K562 (cell line): Measurements from ENCODE around the gene HAPLN3. TPM values are rescaled to one million over a fixed set of nuclear protein-coding genes. Genes with fewer than 3 reads are reported as not detected.

Experiments
- BCL6 ChIP-seq: fragments of 250-450 bp; sonication (Bioruptor Pico); IDR thresholded peaks from 2 replicates; pipeline ENCODE4 v1.4.0; 2020
- GABPB2 ChIP-seq: fragments of 250-450 bp; sonication (Bioruptor Pico); conservative IDR thresholded peaks from 2 replicates; pipeline ENCODE4 v1.5.1; 2021; ENCODE audit warnings: mild to moderate bottlenecking
- GTF2A2 ChIP-seq: IDR thresholded peaks from 2 replicates; pipeline ENCODE4 v1.6.1; 2016; ENCODE audit warnings: mild to moderate bottlenecking, missing genetic modification characterization, missing compliant biosample characterization
- HDAC8 ChIP-seq: fragments of 450-650 bp; IDR thresholded peaks from 2 replicates; pipeline ENCODE4 v1.6.1; 2016; ENCODE audit warnings: mild to moderate bottlenecking, missing genetic modification characterization, moderate library complexity, missing compliant biosample characterization
- HSF4 ChIP-seq: fragments of 250-450 bp; sonication (Bioruptor Pico); IDR thresholded peaks from 2 replicates; pipeline ENCODE4 v2.1.2; 2022; ENCODE audit warnings: mild to moderate bottlenecking, moderate library complexity, borderline replicate concordance
- KLF13 ChIP-seq: fragments of 450-650 bp; IDR thresholded peaks from 2 replicates; pipeline ENCODE4 v1.6.1; 2016; ENCODE audit warnings: missing genetic modification characterization, low read depth, mild to moderate bottlenecking, missing compliant biosample characterization, moderate library complexity, borderline replicate concordance
- KLF6 ChIP-seq: fragments of 250-450 bp; sonication (Bioruptor Pico); IDR thresholded peaks from 2 replicates; pipeline ENCODE4 v1.4.0; 2020; ENCODE audit warnings: mild to moderate bottlenecking, moderate library complexity, borderline replicate concordance
- L3MBTL2 ChIP-seq: fragments of 450-650 bp; IDR thresholded peaks from 2 replicates; pipeline ENCODE4 v1.6.1; 2016; ENCODE audit warnings: mild to moderate bottlenecking, moderate library complexity
- MAFF ChIP-seq: IDR thresholded peaks from 2 replicates; pipeline ENCODE4 v1.6.1; 2012; ENCODE audit warnings: low read length, improper control_type of control experiment
- MAZ ChIP-seq, 2 experiments: fragments of 450-650 bp in 1 of 2; sonication (generic) in 1 of 2; formaldehyde crosslinking; IDR thresholded peaks in 1 of 2; conservative IDR thresholded peaks in 1 of 2; 2 replicates each; pipeline versions ENCODE4 v1.4.0 to v1.5.0; 2020; ENCODE audit warnings: mild to moderate bottlenecking in 1 of 2, missing genetic modification reagents in 1 of 2
- MEF2A ChIP-seq: IDR thresholded peaks from 2 replicates; pipeline ENCODE4 v1.6.1; 2011; ENCODE audit warnings: low read depth, mild to moderate bottlenecking, low read length, moderate library complexity; ENCODE audit not compliant: control insufficient read depth
- PHF21A ChIP-seq: fragments of 450-650 bp; IDR thresholded peaks from 2 replicates; pipeline ENCODE4 v1.6.1; 2017; ENCODE audit warnings: low read depth, borderline replicate concordance
- POLR2H ChIP-seq: IDR thresholded peaks from 2 replicates; pipeline ENCODE4 v1.6.1; 2016; ENCODE audit warnings: missing genetic modification characterization, low read depth, mild to moderate bottlenecking, control low read depth, missing compliant biosample characterization, moderate library complexity
- PTTG1 ChIP-seq: fragments of 450-650 bp; IDR thresholded peaks from 2 replicates; pipeline ENCODE4 v1.6.1; 2016; ENCODE audit warnings: low read depth, mild to moderate bottlenecking, missing genetic modification characterization, missing compliant biosample characterization
- TAF7 ChIP-seq: fragments of 450-650 bp; IDR thresholded peaks from 2 replicates; pipeline ENCODE4 v1.6.1; 2016; ENCODE audit warnings: missing genetic modification characterization, missing compliant biosample characterization
- ZNF217 ChIP-seq: sonication (generic); formaldehyde crosslinking; IDR thresholded peaks from 2 replicates; pipeline ENCODE4 v1.8.0; 2022; ENCODE audit warnings: mild to moderate bottlenecking, missing genetic modification reagents
- ZNF239 ChIP-seq: fragments of 250-450 bp; sonication (Bioruptor Pico); IDR thresholded peaks from 2 replicates; pipeline ENCODE4 v1.4.0; 2020; ENCODE audit warnings: mild to moderate bottlenecking
- ZNF57 ChIP-seq: fragments of 450-650 bp; formaldehyde crosslinking; IDR thresholded peaks from 2 replicates; pipeline ENCODE4 v1.4.0; 2020; ENCODE audit warnings: mild to moderate bottlenecking, moderate library complexity
- polyA plus RNA-seq, 8 experiments: library from polyadenylated mRNA; depleted of rRNA in 4 of 8; stranded (reverse) in 5 of 8; unstranded in 3 of 8; fragments of >200 nt; fragmentation: Nextera tagmentation in 2 of 8; fragmentation: Illumina TruSeq in 1 of 8; extraction: Ambion mirVana in 2 of 8; extraction: Trizol in 1 of 8; gene quantifications; 2 replicates each; pipeline versions ENCODE4 v1.2.1 to v1.2.3, GENCODE V29; 2011 to 2014; ENCODE audit warnings: inconsistent platforms in 1 of 8, missing spikeins in 1 of 8
- total RNA-seq, 7 experiments: library from RNA; depleted of rRNA in 6 of 7; stranded (reverse); fragments of >200 nt in 6 of 7; fragmentation: Illumina TruSeq in 2 of 7; extraction: Trizol in 2 of 7; gene quantifications; 2 replicates each; pipeline versions ENCODE4 v1.2.1 to v1.2.3, GENCODE V29; 2011 to 2021; ENCODE audit warnings: low replicate concordance in 1 of 7
- TF ChIP-seq, protein P1 (sequence below): fragments of 250-450 bp; sonication (Bioruptor Pico); IDR thresholded peaks from 2 replicates; pipeline ENCODE4 v1.9.0; 2021; ENCODE audit warnings: mild to moderate bottlenecking, inconsistent platforms
- TF ChIP-seq, protein P2 (sequence below): fragments of 450-650 bp; conservative IDR thresholded peaks from 2 replicates; pipeline ENCODE4 v1.6.1; 2016; ENCODE audit warnings: missing genetic modification characterization, low read depth, mild to moderate bottlenecking, control low read depth, missing compliant biosample characterization
- TF ChIP-seq, protein P3 (sequence below), 2 experiments: fragments of 450-650 bp in 1 of 2; IDR thresholded peaks; 2 replicates each; pipeline ENCODE4 v1.6.1; 2011 to 2017; ENCODE audit warnings: low read depth in 2 of 2, antibody characterized with exemption in 1 of 2, borderline replicate concordance in 1 of 2, low read length in 1 of 2, mild to moderate bottlenecking in 1 of 2, mixed read lengths in 1 of 2; ENCODE audit not compliant: control insufficient read depth in 1 of 2

The HAPLN3 gene
- total and polyA plus RNA-seq, 9 of the 15 experiments (the other 6 are each of a cell fraction or from before 2014, with no cell fraction given), result 0.04 to 2.4 (median 0.65) TPM

DNA sequence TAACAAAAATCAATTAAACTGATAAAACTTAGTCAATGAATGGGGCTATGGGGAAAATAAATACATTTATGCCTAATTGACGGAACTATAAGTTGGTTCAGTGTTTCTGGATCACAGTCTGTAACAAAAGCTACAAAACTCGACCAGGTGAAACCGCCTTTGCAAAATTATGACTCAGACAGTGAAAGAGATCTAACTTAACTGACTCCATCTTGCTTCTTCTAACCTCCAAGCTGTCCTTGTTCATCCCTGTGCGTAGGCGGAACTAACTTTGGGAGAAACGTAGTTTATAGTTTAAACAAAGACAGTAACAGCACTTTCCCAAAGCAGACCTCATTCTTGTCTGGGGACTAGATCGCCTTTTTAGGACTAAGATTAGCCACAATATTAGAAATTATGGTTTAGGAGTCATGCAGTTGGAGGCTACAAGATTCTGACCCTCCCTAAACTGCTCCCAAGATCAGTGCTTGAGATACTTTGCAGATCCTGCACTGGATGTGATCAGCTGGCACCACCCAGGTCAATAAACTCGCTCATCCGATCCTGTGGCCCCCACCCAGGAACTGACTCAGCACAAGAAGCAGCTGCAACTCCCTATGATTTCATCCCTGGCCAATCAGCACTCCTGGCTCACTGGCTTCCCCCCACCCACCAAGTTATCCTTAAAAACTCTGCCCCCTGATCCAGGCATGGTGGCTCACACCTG lies 25.0 kb upstream of the HAPLN3 start (continued):
- TF ChIP-seq, protein P1, sequence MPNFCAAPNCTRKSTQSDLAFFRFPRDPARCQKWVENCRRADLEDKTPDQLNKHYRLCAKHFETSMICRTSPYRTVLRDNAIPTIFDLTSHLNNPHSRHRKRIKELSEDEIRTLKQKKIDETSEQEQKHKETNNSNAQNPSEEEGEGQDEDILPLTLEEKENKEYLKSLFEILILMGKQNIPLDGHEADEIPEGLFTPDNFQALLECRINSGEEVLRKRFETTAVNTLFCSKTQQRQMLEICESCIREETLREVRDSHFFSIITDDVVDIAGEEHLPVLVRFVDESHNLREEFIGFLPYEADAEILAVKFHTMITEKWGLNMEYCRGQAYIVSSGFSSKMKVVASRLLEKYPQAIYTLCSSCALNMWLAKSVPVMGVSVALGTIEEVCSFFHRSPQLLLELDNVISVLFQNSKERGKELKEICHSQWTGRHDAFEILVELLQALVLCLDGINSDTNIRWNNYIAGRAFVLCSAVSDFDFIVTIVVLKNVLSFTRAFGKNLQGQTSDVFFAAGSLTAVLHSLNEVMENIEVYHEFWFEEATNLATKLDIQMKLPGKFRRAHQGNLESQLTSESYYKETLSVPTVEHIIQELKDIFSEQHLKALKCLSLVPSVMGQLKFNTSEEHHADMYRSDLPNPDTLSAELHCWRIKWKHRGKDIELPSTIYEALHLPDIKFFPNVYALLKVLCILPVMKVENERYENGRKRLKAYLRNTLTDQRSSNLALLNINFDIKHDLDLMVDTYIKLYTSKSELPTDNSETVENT (CRISPR knock-in tag), result no peak
- TF ChIP-seq HSF4 (CRISPR knock-in tag), result 0 out of 2 replicates have a peak, but pooled peaks have one; percentile 50
- peak; percentile 90 for TF ChIP-seq PTTG1 (tag)
- TF ChIP-seq, protein P2, sequence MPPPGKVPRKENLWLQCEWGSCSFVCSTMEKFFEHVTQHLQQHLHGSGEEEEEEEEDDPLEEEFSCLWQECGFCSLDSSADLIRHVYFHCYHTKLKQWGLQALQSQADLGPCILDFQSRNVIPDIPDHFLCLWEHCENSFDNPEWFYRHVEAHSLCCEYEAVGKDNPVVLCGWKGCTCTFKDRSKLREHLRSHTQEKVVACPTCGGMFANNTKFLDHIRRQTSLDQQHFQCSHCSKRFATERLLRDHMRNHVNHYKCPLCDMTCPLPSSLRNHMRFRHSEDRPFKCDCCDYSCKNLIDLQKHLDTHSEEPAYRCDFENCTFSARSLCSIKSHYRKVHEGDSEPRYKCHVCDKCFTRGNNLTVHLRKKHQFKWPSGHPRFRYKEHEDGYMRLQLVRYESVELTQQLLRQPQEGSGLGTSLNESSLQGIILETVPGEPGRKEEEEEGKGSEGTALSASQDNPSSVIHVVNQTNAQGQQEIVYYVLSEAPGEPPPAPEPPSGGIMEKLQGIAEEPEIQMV, result peak; percentile 86
- TF ChIP-seq MEF2A, result no peak
- peak; percentile 72 for TF ChIP-seq ZNF239 (CRISPR knock-in tag)
- no peak for TF ChIP-seq ZNF217
- peak; percentile 77; the same call in 1 of the 2 replicates for TF ChIP-seq TAF7 (tag)
- TF ChIP-seq PHF21A, result no peak
- TF ChIP-seq GTF2A2, result peak; percentile 82
- no peak for TF ChIP-seq ZNF57
- peak; percentile 82 for TF ChIP-seq KLF13 (tag)
- peak; percentile 88 for TF ChIP-seq BCL6
- TF ChIP-seq L3MBTL2, result no peak
- TF ChIP-seq, protein P3, sequence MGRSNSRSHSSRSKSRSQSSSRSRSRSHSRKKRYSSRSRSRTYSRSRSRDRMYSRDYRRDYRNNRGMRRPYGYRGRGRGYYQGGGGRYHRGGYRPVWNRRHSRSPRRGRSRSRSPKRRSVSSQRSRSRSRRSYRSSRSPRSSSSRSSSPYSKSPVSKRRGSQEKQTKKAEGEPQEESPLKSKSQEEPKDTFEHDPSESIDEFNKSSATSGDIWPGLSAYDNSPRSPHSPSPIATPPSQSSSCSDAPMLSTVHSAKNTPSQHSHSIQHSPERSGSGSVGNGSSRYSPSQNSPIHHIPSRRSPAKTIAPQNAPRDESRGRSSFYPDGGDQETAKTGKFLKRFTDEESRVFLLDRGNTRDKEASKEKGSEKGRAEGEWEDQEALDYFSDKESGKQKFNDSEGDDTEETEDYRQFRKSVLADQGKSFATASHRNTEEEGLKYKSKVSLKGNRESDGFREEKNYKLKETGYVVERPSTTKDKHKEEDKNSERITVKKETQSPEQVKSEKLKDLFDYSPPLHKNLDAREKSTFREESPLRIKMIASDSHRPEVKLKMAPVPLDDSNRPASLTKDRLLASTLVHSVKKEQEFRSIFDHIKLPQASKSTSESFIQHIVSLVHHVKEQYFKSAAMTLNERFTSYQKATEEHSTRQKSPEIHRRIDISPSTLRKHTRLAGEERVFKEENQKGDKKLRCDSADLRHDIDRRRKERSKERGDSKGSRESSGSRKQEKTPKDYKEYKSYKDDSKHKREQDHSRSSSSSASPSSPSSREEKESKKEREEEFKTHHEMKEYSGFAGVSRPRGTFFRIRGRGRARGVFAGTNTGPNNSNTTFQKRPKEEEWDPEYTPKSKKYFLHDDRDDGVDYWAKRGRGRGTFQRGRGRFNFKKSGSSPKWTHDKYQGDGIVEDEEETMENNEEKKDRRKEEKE (IDR thresholded peaks at IDR 0.05; ENCODE audit: borderline replicate concordance in 1 of 2, control insufficient read depth in 1 of 2, low read depth in 2 of 2, low read length in 1 of 2), result no peak
- peak; percentile 58 for TF ChIP-seq POLR2H (tag)
- TF ChIP-seq KLF6 (CRISPR knock-in tag), result peak; percentile 87
- peak; percentile 60; the same call in 1 of the 2 replicates for TF ChIP-seq MAFF
- TF ChIP-seq HDAC8 (tag), result peak; percentile 94
- TF ChIP-seq GABPB2 (CRISPR knock-in tag), result no peak
- TF ChIP-seq MAZ (CRISPR knock-in tag; conservative IDR thresholded peaks at IDR 0.05 in 1 of 2, IDR thresholded peaks at IDR 0.05 in 1 of 2), result peak; percentile 63 to 82; a peak in 3 of 4 replicates
